VCaP (cell line): ENCODE data around the gene UHRF2.
A peak's percentile ranks its signal among the peaks of the same experiment; 100 is the strongest.

ENCODE experiments used
- H3K27ac ChIP-seq: fragments of 450-650 bp; 2 replicates; pipeline ENCODE4 v1.5.1; 2017
- TF ChIP-seq, protein P1 (sequence below): fragments of 450-650 bp; conservative IDR thresholded peaks from 2 replicates; pipeline ENCODE4 v1.5.1; 2017; ENCODE audit warnings: mild to moderate bottlenecking, moderate library complexity

The UHRF2 gene

DNA sequence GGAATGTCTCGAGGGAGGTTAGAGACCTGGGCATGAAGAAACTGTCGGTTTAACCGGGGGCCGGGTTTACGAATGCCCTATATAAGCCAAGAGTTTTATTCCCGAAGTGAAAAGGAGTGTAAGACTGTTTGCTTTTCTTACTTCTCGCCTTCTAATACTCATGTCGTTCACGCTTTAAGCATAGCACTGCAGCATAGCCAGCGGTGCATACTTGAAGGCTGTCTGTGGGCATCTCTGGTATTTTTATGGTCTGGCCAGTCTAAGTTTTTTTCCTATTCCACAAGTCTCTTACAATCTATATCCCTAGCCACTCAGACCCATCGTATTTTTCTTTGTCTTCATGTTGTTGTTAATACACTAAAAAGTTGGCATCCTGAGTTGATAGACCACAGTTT lies 1.2 kb downstream of the UHRF2 start:
- peak overlapping the region; percentile 92 for H3K27ac ChIP-seq
- TF ChIP-seq, protein P1, sequence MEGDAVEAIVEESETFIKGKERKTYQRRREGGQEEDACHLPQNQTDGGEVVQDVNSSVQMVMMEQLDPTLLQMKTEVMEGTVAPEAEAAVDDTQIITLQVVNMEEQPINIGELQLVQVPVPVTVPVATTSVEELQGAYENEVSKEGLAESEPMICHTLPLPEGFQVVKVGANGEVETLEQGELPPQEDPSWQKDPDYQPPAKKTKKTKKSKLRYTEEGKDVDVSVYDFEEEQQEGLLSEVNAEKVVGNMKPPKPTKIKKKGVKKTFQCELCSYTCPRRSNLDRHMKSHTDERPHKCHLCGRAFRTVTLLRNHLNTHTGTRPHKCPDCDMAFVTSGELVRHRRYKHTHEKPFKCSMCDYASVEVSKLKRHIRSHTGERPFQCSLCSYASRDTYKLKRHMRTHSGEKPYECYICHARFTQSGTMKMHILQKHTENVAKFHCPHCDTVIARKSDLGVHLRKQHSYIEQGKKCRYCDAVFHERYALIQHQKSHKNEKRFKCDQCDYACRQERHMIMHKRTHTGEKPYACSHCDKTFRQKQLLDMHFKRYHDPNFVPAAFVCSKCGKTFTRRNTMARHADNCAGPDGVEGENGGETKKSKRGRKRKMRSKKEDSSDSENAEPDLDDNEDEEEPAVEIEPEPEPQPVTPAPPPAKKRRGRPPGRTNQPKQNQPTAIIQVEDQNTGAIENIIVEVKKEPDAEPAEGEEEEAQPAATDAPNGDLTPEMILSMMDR: no peak

DNA sequence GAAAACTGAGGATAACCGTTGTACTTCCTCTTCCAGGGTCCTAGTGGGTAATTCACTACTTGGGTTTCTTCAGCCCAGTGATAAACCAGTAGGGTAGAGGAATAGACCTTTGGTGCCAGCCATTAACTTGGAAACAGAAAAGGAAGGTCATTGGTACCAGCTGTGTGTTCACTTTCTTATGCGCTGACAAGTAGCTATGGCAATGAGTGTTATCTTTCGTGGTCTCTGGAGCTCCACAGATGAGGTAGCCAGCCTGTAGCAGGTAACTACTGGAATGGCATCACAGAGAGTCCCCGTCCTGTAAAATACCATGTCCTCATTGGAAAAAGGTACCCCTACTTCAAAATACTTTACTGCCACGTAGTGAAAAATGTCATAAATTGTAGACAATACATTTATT lies 2.3 kb downstream of the UHRF2 start:
- TF ChIP-seq, protein P1: no peak
- H3K27ac ChIP-seq: peak overlapping the region; percentile 92

DNA sequence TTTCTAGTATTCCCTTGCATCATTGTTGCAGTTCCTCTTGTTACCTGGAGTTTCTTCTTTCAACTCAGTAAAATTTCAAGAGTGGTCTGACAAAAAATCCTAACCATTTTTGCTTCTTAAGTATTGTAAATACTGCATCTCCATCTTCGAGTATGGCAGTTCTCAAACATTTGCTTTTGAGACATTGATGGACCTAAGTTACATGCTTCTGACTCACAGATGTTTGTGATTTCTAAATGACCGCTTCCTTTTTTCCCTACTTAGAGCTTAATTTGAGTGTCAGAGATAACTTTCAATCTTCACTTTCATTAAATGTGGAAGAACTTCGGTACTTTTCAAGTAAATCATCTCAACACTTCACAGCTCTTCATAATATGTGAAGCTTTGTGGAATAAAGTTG lies 4.2 kb downstream of the UHRF2 start:
- TF ChIP-seq, protein P1: no peak
- H3K27ac ChIP-seq: no peak overlapping the region

DNA sequence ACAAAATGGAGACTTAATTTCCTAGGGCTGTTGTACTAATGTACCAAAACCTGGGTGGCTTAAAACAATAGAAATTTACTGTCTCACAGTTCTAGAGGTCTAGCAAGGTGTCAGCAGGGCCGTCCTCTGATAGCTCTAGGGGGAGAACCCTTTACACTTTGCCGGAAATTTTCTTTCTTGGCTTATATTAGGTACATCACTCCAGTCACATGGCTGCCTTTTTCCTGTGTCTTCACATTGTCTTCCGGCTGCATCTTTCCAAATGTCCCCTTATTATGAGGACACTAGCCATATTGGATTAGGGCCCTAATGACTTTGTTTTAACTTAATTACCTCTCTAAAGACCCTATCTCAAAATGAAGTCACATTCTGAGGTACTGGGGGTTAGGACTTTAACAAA lies 5.8 kb downstream of the UHRF2 start:
- TF ChIP-seq, protein P1: no peak

DNA sequence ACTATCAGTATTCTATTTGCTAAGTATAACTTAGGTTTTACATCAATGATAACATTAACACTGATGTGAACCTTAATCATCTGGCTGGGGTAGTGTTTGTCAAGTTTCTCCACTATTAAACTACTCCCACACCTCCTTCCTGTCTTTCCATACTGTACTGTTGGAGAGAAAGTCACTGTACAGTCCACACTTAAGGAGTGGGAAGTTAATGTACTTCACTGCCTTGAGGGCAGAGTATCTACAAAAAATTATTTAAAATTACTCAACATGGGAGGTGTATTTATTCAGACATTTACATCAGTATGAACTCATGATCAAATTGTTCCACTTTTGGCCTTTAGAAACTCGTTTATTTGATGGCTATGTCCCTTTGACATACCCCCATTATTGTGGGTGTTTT lies 11.9 kb downstream of the UHRF2 start:
- H3K27ac ChIP-seq: peak overlapping the region; percentile 39; the same call in 1 of the 2 replicates
- TF ChIP-seq, protein P1: no peak

More for the DNA sequence above, 5.8 kb downstream of the UHRF2 start:
- no peak overlapping the region for H3K27ac ChIP-seq

DNA sequence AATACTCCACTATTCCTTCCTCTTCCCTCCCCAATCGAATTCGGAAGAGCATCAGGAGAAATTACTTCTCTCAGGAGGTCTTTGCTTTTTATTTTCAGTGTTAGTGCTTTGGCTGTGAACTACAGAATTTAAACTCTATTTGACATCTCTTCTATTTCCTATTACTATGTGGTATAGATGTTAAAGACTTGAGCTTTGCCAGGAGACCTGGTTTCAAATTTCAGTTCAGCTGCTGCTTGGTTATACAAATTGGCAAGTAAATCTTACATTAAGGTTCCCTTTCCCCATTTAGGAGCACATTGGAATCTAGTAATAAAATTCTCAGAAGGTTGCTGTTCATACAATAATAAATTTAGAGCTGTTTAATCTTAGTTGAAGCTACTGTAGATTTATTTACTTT lies 13.1 kb downstream of the UHRF2 start:
- TF ChIP-seq, protein P1: no peak
- H3K27ac ChIP-seq: peak overlapping the region; percentile 39

DNA sequence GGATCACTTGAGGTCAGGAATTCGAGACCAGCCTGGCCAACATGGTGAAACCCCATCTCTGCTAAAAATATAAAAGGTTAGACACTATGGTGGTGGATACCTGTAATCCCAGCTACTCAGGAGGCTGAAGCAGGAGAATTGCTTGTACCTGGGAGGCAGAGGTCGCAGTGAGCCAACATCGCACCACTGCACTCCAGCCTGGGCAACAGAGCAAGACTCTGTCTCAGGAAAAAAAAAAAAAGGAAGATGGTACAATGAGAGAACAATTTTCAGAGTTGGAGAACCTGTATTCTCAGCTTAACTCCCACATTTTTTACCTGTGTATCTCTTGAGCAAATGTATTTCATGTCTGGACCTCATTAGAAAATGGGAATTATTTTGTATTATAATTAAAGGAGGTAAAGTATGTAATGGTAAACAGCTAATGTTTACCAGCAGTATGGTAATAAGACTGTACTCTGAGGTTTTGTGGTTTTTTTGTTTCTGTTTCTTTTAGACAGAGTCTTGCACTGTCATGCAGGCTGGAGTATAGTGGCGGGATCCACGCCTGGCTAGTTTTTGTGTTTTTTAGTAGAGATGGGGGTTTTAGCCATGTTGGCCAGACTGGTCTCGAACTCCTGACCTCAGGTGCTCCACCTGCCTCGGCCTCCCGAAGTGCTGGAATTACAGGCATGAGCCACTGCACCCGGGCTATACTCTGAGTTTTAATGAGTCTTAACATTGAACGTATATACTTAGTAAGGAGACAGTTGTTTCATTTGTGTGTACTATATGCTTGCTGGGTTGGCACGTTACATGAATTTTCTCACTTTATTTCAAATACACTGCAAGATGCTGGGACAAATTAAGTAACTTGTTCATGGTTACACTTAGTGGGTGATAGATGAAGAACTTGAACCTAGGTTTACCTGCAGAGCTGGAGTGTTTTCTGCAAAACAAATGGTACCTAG lies 16.2 kb downstream of the UHRF2 start:
- no peak overlapping the region for H3K27ac ChIP-seq
- TF ChIP-seq, protein P1: no peak
